Putamen (tissue), 1 donor: ENCODE measurements around the gene ATRN.
"Not testable (repeated sequence)": the region's sequence is repeated elsewhere in the genome, so short reads cannot be mapped to it uniquely, and the experiment has no call there.

Source experiments
- DNase-seq: peaks from one replicate; pipeline ENCODE4 v3.0.0-alpha.2; 2016; ENCODE audit warnings: low spot score

Gene ATRN

GRCh38 chr20:3470208-3470626 is 601 bp upstream of the ATRN start:
- DNase-seq, result no peak

DNA sequence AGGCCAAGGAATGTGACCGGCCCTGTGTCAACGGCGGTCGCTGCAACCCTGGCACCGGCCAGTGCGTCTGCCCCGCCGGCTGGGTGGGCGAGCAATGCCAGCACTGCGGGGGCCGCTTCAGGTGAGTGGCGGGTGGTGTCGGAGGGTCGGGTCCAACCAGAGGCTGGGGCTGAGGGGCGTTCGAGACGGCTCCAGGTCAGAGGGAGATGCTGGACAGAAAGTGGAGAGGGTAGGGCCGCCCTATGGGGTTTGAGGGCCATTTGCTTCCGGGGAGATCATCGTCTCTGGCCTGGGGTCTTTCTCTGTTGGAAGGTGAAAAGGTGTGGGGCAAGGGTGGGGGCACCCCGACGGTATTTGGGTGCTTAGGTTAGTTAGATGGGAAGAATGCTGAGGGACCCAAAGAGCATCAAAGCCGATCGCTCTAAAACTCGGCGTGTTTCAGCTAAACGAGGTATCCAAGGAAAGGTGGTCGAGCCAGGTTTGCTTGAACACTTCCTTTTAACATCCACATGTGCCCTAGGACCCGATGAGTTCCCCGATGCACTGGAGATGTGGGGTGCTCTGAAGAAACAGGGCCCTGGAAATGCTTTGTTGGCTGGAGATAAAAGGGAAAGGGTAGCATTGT is 691 bp downstream of the ATRN start:
- DNase-seq, result no peak

DNA sequence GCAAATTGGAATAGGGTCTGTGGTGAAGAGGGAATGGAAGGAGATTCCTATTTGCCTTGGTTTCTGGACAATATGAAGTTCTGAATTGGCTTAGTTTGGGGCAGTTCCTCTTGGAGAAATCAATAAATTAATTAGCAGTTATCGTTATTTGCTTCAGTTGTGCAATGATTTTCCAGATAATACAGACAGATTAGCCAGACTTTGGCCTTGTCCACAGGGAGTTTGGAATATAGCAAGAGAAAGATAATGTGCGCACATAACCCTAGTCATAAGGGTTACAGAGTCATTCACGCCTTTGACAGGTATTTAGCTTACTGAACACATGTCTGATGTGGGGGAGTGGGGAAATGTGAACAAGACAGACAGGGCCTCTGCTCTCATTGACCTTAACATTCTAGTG is 1.3 kb downstream of the ATRN start:
- no peak for DNase-seq

GRCh38 chr20:3473324-3473723 is 2.5 kb downstream of the ATRN start:
- no peak for DNase-seq

DNA sequence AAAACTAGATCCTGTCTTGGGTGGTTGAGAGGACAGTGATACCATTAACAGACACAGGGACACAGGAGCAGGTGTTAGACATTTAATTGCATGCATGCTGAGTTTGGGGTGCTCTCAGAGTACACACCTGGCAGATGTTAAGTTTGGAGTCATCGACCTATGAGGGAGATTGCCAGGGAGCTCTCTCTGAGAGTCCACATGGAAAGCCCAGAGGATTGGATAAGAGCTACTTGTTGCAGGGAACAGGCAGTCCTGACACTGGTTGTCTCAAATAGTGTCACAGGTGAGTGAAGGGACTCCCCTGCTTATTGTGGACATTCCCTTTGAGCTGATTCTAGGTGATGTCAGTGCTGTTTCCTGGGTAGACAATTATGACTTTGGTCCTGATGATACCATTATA is 3.1 kb downstream of the ATRN start:
- DNase-seq, result no peak

DNA sequence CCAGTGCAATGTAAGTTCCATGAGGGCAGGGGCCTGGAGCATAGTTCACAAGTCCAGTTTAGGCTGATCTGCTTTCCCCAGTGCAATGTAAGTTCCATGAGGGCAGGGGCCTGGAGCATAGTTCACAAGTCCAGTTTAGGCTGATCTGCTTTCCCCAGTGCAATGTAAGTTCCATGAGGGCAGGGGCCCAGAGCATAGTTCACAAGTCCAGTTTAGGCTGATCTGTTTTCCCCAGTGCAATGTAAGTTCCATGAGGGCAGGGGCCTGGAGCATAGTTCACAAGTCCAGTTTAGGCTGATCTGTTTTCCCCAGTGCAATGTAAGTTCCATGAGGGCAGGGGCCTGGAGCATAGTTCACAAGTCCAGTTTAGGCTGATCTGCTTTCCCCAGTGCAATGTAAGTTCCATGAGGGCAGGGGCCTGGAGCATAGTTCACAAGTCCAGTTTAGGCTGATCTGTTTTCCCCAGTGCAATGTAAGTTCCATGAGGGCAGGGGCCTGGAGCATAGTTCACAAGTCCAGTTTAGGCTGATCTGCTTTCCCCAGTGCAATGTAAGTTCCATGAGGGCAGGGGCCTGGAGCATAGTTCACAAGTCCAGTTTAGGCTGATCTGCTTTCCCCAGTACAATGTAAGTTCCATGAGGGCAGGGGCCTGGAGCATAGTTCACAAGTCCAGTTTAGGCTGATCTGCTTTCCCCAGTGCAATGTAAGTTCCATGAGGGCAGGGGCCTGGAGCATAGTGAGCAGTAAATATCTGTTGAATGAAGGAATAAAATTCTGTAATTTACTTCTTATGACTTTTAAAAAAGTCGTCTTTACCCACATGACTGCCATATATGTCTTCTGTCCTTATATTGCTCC is 6.4 kb downstream of the ATRN start:
- DNase-seq, result not testable (repeated sequence)

DNA sequence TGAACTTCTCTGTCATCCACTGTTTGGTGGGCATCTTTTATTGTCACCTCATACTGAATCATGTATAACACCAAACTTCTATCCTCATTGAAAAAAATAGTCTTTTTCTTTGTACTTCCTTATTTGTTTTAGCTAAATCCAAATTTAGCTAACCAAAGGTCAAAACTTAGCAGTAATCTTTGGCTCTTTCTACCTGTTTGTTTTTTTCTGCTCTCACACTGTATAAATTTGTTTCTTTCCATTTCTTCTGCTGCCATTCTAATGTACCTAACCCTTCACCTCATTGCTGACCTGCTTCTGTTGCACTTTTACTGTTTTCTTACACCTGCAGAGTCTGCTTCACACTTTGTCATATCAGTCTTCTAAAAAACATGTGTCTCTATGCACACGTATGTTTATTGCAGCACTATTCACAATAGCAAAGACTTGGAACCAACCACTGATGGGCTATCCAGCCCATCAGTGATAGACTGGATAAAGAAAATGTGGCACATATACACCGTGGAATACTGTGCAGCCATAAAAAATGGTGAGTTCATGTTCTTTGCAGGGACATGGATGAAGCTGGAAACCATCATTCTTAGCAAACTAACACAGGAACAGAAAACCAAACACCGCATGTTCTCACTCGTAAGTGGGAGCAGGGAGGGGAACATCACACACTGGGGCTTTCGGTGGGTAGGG is 7.2 kb downstream of the ATRN start:
- DNase-seq, result no peak

DNA sequence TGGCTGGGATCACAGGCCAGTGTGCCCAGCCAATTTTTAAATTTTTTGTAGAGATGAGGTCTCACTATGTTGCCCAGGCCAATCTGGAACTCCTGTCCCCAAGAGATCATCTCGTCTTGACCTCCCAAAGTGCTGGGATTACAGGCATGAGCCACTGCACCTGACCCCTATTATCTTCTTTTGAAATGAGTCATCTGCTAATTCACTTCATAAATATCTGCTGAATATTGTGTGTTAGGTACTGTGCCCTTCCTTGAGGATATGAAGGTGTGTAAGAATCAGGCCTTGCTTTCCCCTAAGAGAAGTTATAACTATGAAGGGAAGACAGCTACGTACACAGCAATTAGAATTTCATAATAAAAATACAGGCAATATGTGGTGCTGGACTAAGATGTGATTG is 8.2 kb downstream of the ATRN start:
- DNase-seq, result no peak

DNA sequence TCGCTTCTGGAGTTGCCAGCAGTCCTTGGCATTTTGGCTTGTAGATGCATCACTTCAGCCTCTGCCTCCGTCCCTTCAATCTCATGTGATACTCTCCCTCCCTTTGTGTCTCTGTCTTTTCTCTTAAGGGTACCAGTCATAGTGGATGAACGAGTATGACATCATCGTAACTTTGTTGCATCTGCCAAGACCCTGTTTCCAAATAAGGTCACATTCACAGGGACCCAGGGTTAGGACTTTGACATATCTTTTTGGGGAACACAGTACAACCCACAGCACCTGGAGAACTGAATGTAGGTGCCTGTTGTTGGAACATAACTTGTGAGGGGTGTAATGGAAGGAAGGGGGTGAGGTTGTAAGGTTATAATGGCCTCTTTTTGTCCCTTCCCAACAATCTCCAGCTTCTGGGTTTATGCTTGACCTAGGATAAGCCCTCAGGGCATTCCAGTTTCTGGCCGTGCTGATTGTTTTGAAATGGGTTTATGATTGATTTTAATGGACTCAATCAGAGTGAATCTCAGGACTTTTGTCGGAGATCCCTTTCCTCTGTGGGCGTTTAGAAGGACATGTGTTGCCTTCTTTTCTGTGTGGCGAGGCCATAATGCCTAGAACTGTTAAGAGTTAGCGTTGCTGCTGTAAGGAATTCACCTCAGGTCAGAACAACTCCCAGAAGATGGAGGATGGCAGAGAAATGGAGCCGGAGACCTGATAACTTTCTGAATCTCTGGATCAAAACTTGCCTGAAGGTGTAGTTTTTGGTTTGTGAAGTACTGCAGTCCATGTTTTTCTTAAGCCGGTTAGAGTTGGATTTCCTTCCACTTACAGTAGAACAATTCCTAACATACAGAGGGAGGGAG is 9.2 kb downstream of the ATRN start:
- no peak for DNase-seq

DNA sequence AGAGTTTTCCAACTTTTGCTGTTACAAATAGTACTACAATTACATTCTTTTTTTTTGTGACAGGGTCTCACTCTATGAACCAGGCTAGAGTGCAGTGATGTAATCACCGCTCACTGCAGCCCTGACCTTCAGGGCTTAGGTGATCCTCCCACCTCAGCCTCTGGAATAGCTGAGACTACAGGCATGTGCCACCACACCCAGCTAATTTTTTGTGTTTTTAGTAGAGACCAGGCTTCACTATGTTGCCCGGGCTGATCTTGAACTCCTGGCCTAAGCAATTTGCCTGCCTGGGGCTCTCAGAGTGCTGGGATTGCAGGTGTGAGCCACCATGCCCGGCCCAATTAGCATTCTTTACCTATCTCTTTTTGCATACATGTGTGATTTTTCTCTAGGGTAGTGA is 12.5 kb downstream of the ATRN start:
- DNase-seq, result no peak

DNA sequence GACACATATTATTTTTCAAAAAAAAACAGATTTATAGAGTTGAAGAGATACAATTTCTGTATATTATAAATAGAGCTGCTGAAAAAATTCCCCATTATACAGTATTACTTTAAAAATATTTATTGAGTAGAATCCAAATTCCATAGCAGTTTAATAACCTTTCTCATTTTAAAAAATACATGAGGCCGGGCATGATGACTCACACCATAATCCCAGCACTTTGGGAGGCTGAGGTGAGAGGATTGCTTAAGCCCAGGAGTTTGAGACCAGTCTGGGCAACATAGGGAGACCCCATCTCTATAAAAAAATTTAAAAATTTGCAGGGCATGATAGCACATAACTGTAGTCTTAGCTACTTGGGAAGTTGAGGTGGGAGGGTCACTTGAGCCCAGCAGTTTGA is 13.0 kb downstream of the ATRN start:
- no peak for DNase-seq

DNA sequence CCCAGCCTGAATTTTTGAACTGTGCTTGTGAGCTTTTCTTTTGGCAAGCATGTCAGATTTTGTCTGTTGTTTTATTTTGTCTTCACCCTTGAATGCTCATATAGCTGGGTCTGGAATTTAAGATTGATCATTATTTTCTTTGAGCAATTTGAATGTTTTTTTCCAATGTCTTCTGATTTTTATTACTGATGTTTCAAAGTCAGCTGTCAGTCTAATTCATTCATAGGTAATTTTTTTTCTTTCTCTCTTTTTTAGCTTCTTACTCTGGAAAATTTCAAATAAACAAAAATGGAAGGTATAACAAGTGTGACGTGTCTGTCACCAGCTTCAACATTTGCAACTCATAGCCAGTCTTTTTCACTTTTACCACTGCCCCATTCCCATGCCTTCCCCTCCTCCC is 15.1 kb downstream of the ATRN start:
- DNase-seq, result no peak

DNA sequence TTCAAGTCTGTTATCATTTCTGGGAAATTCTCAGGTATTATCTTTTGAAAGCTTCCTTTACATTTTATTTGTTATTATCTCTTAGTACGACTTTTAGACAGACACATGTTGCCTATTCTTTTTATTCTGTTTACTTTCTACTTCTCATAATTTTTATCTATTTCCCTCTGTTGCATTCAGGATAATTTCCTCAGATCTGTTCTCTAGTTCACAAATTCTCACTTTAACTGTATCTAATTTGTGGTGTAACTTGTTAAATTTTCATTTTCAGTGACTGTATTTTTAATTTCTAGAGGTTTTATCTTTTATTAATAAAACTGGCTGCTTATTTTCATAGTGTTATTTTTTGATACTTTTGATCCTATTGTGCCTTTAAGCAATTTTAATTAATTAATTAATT is 16.0 kb downstream of the ATRN start:
- no peak for DNase-seq

- no peak for DNase-seq
These were observed 21.9 kb downstream of the ATRN start for GRCh38 chr20:3492669-3493068.

DNA sequence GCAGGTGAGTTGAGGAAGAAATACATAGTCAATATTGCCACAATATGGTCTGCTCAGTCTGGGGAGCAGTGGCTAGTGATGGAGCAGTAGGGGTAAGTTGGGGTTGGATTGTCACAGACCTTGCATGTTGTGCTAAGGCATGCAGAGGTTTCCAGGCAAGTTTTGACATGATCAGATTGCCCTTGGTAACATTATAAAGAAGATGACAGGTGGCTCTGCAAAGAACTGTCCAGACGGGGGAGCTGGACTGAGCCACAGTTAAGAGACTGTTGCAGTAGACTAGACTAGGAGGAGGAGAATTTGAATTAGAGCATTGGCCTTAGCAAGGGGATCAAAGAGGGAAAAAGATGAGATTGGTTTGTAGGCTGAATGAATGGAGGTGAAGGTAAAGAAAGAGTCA is 23.4 kb downstream of the ATRN start:
- no peak for DNase-seq

DNA sequence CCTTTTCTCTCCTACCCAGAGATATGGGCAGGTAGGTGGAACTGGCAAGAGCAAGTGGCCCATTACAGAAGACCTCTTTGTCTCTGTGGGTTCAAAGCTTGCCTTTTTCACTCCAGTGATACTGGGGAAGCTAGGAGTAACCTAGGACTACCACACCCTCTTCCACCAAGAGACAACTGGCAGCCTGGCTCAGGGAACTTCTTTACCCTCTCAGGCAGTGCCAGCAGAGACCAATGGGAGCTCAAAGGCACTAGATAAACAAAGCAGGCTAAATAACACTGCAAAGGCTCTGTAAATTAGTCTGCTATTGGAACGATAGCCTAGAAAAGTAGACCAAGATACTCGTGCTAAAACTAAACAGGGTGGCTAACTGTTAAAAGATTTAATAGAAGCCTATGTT is 32.1 kb downstream of the ATRN start:
- no peak for DNase-seq

- no peak for DNase-seq
These were observed 34.3 kb downstream of the ATRN start for GRCh38 chr20:3505148-3505547.

DNA sequence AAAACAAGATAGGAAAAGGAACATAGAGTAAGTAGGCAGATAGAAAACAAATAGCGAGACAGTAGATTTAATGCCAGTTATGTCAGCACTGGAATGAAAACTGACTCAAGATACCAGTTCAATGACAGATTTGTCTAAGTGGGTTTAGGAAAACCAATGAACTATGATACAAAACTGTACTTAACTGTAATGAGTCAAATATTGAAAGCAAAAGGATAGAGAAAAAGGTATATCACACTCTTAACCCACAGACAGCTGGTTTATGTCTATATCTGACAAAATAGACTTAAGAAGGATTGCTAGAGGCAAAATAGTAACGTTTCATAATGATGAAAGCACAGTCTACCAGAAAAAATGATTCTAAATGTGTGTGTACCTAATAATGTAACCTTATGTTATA is 38.2 kb downstream of the ATRN start:
- DNase-seq, result no peak

DNA sequence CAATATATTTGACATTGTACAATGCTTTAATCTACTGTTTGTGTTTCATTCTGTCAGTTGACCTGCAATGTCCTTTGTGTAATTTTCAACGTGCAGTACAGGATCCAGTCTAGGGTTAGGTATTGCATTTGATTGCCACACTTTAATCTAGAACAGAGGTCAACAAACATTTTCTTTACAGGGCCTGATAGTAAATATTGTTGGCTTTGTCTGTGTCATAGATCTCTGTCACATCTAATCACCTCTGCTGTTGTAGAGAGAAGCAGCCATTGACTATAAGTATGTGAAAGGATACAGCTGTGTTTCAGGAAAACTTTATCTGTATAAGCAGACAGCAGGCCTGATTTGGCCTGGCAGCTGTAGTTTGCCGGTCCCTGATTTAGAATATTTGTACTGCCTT is 39.3 kb downstream of the ATRN start:
- DNase-seq, result no peak

DNA sequence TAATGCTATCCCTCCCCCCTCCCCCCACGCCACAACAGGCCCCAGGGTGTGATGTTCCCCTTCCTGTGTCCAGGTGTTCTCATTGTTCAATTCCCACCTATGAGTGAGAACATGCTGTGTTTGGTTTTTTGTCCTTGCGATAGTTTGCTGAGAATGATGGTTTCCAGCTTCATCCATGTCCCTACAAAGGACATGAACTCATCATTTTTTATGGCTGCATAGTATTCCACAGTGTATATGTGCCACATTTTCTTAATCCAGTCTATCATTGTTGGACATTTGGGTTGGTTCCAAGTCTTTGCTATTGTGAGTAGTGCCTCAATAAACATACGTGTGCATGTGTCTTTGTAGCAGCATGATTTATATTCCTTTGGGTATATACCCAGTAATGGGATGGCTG is 41.4 kb downstream of the ATRN start:
- not testable (repeated sequence) for DNase-seq

GRCh38 chr20:3514012-3514642 is 43.3 kb downstream of the ATRN start:
- DNase-seq, result no peak
